Stimulated activated CD8-positive, alpha-beta memory T cell treated with anti-CD3 and anti-CD28 coated beads, Interleukin-15, amount 100 ng/mL, for 1 hour (primary cell): ENCODE results near the gene RFTN2.

ENCODE experiments used
- DNase-seq: peaks from one replicate; pipeline ENCODE4 v3.0.0-alpha.2; 2020; ENCODE audit warnings: low read depth

RFTN2 gene

DNA sequence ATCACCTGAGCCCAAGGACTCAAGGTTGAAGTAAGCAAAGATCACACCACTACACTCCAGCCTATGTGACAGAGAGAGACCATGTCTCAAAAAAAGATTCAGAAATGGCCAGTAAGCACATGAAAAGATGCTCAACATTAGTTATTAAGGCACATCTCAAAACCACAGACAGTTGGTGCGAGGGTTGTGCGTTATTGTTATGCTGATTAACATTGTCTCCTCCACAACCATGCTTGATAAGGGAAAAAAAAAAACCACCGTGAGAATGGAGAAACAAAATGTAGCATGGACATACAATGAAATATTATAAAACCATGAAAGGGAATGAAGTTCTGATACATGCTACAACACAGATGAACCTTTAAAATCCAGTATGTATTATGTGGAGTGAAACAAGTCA lies 132.2 kb downstream of the RFTN2 start:
- no peak for DNase-seq

DNA sequence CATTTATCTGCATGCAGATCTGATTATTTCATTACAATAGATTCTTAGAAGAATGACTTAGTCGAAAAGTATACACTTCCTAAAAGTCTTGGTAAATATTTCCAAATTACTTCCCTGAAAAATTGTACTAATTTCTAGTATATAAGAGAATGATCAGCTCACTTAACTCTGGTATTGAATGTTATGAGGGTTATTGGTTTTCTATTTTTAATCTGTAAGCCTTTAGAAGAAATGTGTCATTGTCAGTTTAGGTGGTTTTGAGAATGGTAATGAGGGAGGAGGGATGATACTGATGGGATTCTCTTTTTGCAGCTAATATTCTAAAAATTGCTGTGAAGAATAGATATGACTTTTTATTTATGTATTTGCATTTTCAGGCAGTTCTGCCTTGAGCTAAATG lies 135.7 kb downstream of the RFTN2 start:
- no peak for DNase-seq

DNA sequence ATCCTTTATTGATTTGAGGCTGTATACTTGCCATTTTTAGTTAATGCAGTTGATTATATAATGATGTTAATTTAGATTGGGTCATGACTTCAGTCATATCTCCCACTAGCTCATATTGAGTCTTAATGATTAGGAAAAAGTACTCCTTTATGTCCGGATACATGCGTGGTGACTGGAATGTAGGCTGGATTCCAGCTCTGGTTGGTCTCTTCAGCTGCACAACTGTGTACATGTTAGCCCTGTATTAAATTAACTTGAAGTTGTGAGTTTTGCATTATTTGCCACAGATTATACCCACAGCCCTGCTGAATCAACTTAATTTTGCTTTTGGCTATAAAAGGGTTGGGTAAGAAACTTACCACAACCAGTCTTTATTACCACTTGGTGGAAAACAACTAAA lies 137.0 kb downstream of the RFTN2 start:
- no peak for DNase-seq
